Amniotic epithelial cell (primary cell): ENCODE measurements around the gene CHKB.
"Not testable (repeated sequence)": the region's sequence is repeated elsewhere in the genome, so short reads cannot be mapped to it uniquely, and the experiment has no call there.

Source experiments
- DNase-seq: peaks from one replicate; pipeline ENCODE4 v3.0.0-alpha.2; 2010; ENCODE audit warnings: low read depth

The CHKB gene

DNA sequence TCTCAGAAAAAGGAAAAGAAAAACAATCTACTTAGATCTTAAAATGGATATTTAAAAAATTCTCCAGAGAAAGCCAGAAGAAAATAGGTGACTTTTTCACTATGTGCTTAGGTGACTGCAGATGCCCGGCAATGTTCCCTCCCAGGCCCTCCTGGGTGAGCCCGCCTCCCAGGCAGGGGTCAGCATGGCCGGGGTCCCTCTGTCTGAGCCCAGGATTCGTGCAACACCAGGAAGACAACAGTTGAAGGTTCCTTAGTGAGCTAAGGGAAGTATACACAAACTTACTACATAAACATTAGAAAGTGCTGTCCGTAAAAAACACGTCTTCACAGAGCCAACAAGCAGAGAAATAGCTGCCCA, 29.5 kb upstream of the CHKB start:
- DNase-seq = no peak

- DNase-seq = no peak
These were observed 28.9 kb upstream of the CHKB start for GRCh38 chr22:50611341-50612060.

DNA sequence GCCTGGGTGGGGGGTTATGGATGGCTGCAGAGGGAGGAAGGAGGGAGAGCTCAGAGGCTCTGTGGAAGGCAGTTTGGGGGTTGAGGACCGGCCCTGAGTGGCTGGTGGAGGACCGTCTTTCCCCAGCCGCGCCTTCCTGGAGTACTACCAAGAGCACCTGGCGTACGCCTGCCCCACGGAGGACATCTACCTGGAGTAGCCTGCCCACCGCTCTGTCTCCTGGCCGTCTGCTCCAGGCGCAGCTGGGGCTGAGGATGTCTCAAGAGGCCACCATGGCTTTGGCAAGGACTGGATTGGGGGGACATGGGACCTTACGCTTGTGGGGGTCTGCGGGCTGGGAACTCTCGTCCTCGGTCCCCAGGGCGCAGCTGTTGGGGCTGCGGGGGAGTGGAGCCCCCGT, 27.9 kb upstream of the CHKB start:
- DNase-seq = no peak

DNA sequence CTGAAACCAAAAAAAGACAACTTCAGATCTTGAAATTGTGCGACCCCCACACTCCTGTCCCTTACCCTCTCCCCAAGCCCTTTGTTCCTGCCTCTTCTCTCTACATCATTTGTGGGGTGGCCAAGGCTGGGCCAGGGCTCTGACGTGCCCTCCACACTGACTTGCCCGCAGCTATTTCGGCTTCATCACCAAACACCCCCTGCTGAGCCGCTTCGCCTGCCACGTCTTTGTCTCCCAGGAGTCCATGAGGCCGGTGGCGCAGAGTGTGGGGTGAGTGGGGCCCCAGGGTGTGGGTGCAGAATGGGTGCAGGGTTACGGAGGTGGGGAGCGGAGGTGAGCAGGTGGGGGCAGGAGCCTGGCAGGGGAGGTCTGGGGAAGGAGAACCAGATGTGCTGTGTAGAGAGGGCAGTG, 27.4 kb upstream of the CHKB start:
- DNase-seq = no peak

DNA sequence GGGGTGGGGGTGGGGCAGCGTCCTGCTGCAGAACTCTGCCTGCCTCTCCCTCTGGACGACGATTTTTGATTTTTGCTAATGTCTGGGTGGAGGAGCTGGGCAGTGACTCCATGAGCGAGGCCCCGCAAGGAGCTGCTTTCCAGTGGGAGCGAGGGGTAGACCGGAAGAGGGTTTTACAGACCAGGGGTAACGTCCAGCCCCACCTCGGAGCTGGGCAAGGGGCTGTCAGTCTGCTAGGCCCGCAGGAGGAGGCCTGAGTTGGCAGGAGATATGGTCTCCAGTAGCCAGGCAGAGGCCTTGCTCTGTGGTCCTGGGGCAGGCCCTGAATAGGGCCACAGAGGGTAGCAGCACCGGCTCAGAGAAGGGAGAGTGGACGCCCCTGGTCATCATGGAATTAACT, 26.9 kb upstream of the CHKB start:
- no peak for DNase-seq

GRCh38 chr22:50608996-50609395, 26.3 kb upstream of the CHKB start:
- no peak for DNase-seq

- DNase-seq = not testable (repeated sequence)
These were observed 25.6 kb upstream of the CHKB start for GRCh38 chr22:50608058-50608840.

DNA sequence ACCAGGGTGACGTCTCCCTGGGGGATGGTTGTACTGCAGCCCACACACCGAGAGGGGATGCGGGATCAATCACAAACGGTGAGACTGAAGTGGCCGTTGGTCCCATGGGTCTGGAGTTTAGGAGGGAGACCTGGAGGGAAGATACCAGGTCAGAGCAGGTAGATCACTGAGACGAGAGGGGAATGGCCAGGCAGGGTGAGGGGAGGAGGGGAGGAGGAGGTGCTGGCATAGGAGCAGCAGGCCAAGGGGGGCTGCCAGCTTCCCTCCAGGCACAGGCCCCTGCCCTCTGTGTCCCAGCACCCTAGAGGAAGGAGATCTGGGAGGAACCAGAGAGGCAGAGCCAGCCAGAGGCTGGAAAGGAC, 25.0 kb upstream of the CHKB start:
- no peak for DNase-seq

DNA sequence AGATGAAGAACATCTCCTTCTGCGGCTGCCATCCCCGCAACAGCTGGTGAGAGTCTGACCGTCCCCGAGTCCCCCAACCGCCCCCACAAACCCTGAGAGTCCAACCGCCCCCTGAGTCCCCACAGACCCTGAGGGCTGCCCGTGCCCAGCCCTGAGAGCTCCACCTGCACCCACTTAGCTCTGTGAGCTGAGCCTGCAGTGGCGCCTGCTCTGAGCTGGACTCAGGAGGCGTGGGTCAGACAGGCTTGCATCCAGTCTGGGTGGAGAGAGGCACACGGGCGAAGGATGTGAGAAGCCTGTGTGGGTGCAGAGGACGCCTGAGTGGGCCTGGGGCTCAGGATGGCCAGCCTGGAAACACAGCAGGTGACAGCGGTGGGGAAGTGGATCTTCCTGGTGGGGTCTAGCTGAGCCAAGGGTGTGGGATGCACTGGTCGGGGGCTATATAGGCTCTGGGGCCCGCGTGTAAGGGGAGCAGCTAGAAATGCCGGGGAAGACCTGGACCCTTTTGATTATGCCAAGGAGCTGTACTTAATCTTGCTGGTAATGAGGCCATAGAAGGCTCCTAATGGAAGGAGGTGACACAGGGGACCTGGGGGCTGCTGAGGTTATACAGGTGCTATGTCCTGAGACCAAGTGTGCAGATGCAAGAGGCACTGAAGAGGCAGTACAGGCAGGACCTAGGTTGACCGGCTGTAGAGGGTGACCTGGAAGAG, 24.5 kb upstream of the CHKB start:
- no peak for DNase-seq

DNA sequence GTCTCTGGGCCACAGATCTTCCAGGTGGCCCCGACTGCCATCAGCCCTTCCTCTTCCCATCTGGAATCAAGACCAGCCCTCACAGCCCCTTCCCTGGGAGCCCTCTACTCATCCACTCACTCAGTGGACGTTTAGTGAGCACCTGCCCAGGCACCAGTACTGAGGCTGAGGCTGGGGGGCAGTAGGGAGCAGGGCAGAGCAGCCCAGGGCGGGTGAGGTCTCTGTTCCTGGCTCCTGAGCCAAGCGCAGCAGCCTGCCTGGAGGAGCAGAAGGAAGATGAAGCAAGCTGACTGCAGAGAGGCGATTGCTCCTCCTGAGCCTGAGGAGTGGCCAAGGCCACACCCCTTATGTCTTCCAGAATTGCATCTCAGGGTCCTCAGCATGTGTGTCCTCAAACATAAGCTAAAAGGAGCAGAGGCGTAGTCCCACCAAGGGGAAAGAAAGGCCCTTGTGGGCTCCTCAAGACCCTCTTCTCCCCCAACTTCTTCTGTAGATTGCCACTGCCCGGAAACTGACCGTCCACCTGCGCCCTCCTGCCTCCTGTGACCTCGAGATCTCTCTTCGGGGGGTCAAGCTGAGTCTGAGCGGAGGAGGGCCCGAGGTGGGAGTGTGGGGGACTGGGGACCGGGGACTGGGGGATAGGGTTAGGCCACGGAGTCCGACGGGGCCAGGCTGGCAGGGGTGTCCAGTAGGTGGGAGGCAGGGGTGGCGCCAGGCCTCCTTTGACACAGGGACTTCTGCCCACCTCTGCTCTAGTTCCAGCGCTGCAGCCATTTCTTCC, 23.7 kb upstream of the CHKB start:
- no peak for DNase-seq

DNA sequence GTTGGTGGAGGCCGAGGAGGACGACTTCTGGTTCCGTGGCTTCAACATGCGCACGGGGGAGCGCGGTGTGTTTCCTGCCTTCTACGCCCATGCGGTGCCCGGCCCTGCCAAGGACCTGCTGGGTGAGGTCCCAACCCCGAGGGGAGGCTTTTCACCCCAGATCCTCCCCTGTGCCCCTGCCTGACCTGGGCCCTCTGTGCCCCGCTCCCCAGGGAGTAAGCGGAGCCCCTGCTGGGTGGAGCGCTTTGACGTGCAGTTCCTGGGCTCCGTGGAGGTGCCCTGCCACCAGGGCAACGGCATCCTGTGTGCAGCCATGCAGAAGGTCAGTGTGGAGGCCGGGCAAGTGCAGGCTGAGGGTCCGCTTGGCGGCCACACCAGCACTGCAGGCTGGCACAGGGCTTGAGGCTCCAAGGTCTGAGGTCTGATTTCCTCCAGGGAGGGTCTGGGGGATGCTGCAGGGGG, 23.0 kb upstream of the CHKB start:
- no peak for DNase-seq

- DNase-seq = no peak
These were observed 22.5 kb upstream of the CHKB start for GRCh38 chr22:50605002-50605612.

DNA sequence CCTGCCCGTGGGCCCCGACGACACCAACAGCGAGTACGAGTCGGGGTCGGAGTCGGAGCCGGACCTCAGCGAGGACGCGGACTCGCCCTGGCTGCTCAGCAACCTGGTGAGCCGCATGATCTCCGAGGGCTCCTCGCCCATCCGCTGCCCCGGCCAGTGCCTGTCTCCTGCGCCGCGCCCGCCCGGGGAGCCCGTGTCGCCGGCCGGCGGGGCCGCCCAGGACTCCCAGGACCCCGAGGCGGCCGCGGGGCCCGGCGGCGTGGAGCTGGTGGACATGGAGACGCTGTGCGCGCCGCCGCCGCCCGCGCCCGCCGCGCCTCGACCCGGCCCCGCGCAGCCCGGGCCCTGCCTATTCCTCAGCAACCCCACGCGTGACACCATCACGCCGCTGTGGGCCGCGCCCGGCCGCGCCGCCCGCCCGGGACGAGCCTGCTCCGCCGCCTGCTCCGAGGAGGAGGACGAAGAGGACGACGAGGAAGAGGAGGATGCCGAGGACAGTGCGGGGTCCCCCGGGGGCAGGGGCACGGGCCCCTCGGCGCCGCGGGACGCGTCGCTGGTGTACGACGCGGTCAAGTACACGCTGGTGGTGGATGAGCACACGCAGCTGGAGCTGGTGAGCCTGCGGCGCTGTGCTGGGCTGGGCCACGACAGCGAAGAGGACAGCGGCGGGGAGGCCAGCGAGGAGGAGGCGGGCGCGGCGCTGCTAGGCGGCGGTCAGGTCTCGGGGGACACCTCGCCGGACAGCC, 21.8 kb upstream of the CHKB start:
- no peak for DNase-seq

DNA sequence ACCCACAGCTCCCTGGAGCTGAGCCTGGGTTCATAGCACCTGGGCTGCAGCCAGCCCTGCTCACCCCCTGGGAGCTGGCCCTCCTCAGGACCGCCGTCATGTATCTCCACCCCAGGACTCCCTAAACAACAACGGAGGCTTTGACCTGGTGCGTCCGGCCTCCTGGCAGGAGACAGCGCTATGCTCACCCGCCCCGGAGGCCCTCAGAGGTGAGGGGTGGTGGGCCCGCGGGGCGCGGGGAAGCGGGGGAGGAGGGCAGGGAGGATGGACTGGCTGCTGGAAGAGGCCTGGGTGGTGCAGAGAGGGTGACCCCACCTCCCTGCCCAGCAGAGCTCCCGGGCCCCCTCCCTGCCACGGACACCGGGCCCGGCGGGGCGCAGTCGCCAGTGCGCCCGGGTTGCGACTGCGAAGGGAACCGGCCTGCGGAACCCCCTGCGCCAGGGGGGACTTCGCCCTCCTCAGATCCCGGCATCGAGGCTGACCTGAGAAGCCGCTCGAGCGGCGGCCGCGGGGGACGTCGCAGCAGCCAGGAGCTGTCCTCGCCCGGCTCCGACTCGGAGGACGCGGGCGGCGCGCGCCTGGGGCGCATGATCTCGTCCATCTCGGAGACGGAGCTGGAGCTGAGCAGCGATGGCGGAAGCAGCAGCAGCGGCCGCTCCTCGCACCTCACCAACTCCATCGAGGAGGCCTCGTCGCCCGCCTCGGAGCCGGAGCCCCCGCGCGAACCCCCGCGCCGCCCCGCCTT, 21.0 kb upstream of the CHKB start:
- no peak for DNase-seq

DNA sequence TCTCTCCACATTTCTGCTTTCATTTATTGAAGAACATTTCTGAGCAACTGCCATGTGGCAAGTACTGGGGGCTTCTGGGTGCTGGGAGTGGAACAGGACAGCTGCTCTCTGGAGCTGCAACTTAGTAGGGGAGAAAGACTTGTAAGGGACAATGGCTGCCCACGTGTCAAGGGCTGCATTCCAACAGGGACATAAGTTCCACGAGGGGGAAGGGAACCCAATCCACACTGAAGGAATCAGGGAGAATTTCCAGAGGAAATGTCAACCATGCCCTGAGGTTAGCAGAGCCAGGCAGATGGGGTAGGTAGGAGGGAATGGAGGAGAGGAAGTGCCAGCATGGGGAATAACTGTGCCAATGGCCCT, 19.7 kb upstream of the CHKB start:
- DNase-seq = no peak

DNA sequence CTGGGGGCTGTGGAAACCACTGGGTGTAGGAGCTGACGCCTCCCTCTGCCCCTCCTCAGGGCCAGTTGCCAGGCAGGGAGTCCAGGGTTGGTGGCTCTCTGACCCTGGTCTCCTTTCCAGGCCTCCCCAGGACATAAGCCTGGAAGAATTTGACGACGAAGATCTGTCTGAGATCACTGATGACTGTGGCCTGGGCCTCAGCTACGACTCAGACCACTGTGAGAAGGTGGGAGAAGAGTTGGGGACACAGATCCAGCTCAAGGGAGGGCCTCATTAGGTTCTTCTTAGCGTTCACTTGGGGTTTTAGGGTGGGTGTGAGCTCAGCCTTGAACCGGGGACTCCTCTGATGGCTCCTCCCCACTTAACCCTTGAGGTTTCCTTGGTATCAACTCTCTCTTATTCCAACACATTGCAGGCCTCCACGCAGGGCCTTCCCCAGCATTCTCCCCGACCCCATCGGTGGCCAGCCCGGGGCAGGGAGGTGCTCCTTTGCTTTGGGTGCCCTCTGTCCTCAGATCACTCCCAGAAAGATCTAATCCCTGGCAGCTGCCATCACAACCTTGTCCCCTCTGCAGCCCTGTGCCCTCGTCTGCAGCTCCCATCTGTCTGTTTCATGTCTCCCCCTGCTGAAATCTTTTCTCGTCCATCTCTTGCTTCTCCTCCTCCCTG, 19.2 kb upstream of the CHKB start:
- DNase-seq = no peak

- DNase-seq = no peak
These were observed 18.5 kb upstream of the CHKB start for GRCh38 chr22:50600967-50601668.

- no peak for DNase-seq
These were observed 17.9 kb upstream of the CHKB start, which contains the start of gene MAPK8IP2 for GRCh38 chr22:50600538-50600937. TSS of gene MAPK8IP2 (plus strand) at chr22:50600793. CDS start at chr22:50600819, 26 bp downstream.

DNA sequence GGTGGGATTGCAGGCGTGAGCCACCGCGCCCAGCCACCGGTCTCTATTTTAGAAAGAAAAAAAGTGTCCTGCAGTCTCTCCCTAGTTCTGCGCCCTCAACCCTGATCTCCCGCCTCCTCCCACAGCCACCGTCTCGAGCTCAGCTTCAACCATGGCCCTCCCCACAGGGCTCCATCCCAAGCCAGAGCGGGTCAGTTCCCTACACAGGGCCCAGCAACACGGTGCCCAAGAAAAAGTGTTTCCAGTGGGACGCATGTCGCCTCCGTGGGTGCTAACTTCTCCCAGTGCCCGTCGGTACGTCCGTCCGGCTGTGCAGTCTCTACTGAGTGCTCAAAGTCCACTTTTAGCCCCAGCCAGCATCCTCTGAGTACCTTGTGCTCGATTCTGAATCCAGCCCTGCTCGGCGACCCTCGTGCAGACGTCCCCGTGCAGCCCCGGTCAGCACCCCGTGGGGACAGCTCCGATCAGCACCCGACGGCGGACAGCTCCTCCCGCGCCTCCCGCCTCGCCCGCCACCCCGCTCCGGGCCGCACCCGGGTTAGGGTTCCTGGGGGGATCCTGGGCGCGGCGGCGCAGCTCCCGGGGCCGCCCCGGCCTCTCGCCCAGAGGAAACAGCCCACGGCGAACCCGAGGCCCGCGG, 17.3 kb upstream of the CHKB start:
- DNase-seq = no peak
